GM19395 (cell line): ENCODE data around the gene HADHB.
"Not testable (repeated sequence)": the region's sequence is repeated elsewhere in the genome, so short reads cannot be mapped to it uniquely, and the experiment has no call there.

ENCODE experiments used
- ATAC-seq: cut with Tn5 transposase; IDR thresholded peaks from one replicate; pipeline ENCODE4 v1.9.1; 2021; ENCODE audit warnings: mild to moderate bottlenecking, moderate library complexity; ENCODE audit not compliant: unreplicated experiment

The HADHB gene

GRCh38 chr2:26326514-26326913, 81.8 kb downstream of the HADHB start:
- ATAC-seq: no peak

GRCh38 chr2:26327291-26328272, 82.8 kb downstream of the HADHB start:
- ATAC-seq: no peak

GRCh38 chr2:26329083-26329482, 84.3 kb downstream of the HADHB start:
- not testable (repeated sequence) for ATAC-seq

- ATAC-seq: peak; percentile 80
Observed at GRCh38 chr2:26330114-26330549, 85.4 kb downstream of the HADHB start.

DNA sequence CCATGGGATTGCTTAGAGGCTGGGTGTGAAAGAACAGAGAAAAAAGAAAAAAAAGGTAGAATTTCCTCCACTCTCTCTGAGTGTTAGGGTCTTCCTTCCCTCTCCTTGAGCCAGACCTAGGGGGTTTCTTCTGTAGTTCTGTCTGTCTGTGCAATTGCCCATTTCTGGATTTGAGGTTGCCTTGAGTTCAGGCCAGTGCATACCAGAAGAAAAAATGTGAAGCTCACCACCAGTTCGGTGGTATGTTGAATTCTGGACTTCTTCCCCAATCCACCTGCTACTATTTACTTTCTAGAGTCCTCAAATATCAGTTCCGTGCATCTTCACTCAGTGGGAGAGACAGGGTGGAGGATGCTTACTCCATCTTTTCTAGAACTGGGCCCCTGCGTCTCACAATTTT, 85.9 kb downstream of the HADHB start:
- ATAC-seq: no peak

- ATAC-seq: not testable (repeated sequence)
Observed at GRCh38 chr2:26331321-26331720, 86.6 kb downstream of the HADHB start.

GRCh38 chr2:26333293-26333692, 88.6 kb downstream of the HADHB start:
- ATAC-seq: no peak

DNA sequence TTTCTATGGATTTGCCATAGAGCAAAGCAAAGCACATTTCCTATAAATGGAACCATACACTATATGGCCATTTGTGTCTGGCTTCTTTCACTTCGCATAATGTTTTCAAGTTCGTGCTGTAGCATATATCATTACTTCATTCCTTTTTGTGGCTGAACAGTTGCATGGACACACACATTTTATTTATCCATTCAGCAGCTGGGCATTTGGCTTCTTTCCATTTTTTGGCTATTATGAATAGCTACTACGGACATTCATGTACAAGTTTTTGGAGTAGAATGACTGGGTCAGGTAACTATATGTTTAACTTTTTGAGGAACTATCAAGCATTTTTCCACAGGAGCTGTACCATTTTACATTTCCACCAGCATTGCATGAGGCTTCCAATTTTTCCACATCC, 90.5 kb downstream of the HADHB start:
- ATAC-seq: no peak

DNA sequence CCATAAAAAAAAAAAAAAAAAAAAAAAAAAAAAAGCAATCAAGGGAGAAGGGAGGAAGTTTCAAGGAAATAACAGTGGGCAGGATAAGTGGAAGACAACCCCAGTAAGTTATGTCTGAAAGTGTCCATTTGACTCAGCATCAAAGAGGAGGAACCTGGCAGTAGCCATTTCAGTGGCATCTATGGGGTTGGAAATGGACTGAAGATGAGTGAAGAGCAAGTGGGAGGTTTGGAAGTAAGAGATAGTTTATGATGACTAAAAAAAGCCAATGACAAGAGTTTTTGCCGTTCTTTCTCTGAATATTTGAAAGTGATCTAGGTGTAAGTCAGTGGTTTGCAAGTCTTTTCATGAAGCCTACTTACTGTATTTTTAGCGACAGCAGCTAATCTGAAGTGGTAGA, 92.0 kb downstream of the HADHB start:
- no peak for ATAC-seq

- ATAC-seq: no peak
Observed at GRCh38 chr2:26337298-26337697, 92.6 kb downstream of the HADHB start.
